Measurements from ENCODE around the gene UBE2QL1. TPM values are rescaled to one million over a fixed set of nuclear protein-coding genes. Genes with fewer than 3 reads are reported as not detected.

Gene UBE2QL1
- total RNA-seq, 2 donors from 2014 or later: 2.5 to 8.6 TPM

GRCh38 chr5:6494939-6495338 is 46.3 kb downstream of the UBE2QL1 start:
- intact Hi-C loops (cut with DNase I): no loop called here
- Histone ChIP-seq H3K4me1 (replicated peaks) (no peaks in the 10 kb centered on the region), H3K27ac (no peak overlapping the region), H3K9me3 (no peaks in the 10 kb centered on the region), H3K36me3 (no peaks in the 10 kb centered on the region), H3K4me3 (no peak overlapping the region), H3K27me3 (replicated peaks; ENCODE audit: insufficient read depth) (no peaks in the 10 kb centered on the region)
- DNase-seq (ENCODE audit: low spot score): no peak
- TF ChIP-seq POLR2AphosphoS5 (IDR thresholded peaks at IDR 0.05) (no peak), POLR2A (IDR thresholded peaks at IDR 0.05) (no peak), CTCF (IDR thresholded peaks at IDR 0.05) (no peak)
- 88% methylated on average over 5 of the region's 5 CpGs for WGBS

- no peaks in the 10 kb centered on the region for H3K36me3 ChIP-seq
- no peak overlapping the region for H3K4me3 ChIP-seq
- H3K27me3 ChIP-seq (replicated peaks; ENCODE audit: insufficient read depth): no peaks in the 10 kb centered on the region
- H3K27ac ChIP-seq: no peak overlapping the region
- H3K4me1 ChIP-seq (replicated peaks): no peaks in the 10 kb centered on the region
- DNase-seq (ENCODE audit: low spot score): no peak
- WGBS: 71% methylated on average over 8 of the region's 8 CpGs
- intact Hi-C loops (cut with DNase I): no loop called here
- no peak for TF ChIP-seq POLR2A (IDR thresholded peaks at IDR 0.05)
- TF ChIP-seq POLR2AphosphoS5 (IDR thresholded peaks at IDR 0.05): peak; percentile 66
- no peak for TF ChIP-seq CTCF (IDR thresholded peaks at IDR 0.05)
- H3K9me3 ChIP-seq: no peaks in the 10 kb centered on the region
Measured at GRCh38 chr5:6495433-6496206, 47.0 kb downstream of the UBE2QL1 start.

GRCh38 chr5:6496207-6496584 is 47.5 kb downstream of the UBE2QL1 start:
- Histone ChIP-seq H3K9me3 (no peaks in the 10 kb centered on the region), H3K27ac (no peak overlapping the region), H3K4me1 (replicated peaks) (no peaks in the 10 kb centered on the region), H3K27me3 (replicated peaks; ENCODE audit: insufficient read depth) (no peaks in the 10 kb centered on the region), H3K4me3 (no peak overlapping the region), H3K36me3 (no peaks in the 10 kb centered on the region)
- intact Hi-C loops (cut with DNase I): no loop called here
- no peak for DNase-seq (ENCODE audit: low spot score)
- no peak for TF ChIP-seq POLR2A (IDR thresholded peaks at IDR 0.05)
- TF ChIP-seq CTCF (IDR thresholded peaks at IDR 0.05): no peak
- TF ChIP-seq POLR2AphosphoS5 (IDR thresholded peaks at IDR 0.05): no peak
- WGBS: 79% methylated on average over 5 of the region's 5 CpGs

- intact Hi-C loops (cut with DNase I): no loop called here
- no peak overlapping the region for H3K27ac ChIP-seq
Measured at GRCh38 chr5:6496636-6497035, 48.0 kb downstream of the UBE2QL1 start.

More at GRCh38 chr5:6496636-6497035, 48.0 kb downstream of the UBE2QL1 start:
- TF ChIP-seq CTCF (IDR thresholded peaks at IDR 0.05) (no peak), POLR2A (IDR thresholded peaks at IDR 0.05) (no peak), POLR2AphosphoS5 (IDR thresholded peaks at IDR 0.05) (no peak)
- Histone ChIP-seq H3K4me3 (no peak overlapping the region), H3K36me3 (no peaks in the 10 kb centered on the region), H3K27me3 (replicated peaks; ENCODE audit: insufficient read depth) (no peaks in the 10 kb centered on the region), H3K4me1 (replicated peaks) (no peaks in the 10 kb centered on the region), H3K9me3 (no peaks in the 10 kb centered on the region)
- 87% methylated on average over 6 of the region's 6 CpGs for WGBS
- DNase-seq (ENCODE audit: low spot score): no peak
